H1 (cell line): ENCODE data around the gene ZNF625. TPM values are rescaled to one million over a fixed set of nuclear protein-coding genes. Genes with fewer than 3 reads are reported as not detected.

Experiments used
- FOSL1 ChIP-seq: IDR thresholded peaks from 2 replicates; pipeline ENCODE4 v1.6.1; 2011; ENCODE audit warnings: mild to moderate bottlenecking, low read depth, low read length, moderate library complexity; ENCODE audit not compliant: insufficient read depth
- KDM5A ChIP-seq: fragments of 200-600 bp; IDR thresholded peaks from 2 replicates; pipeline ENCODE4 v1.7.1; 2012; ENCODE audit warnings: mild to moderate bottlenecking, low read length, inconsistent platforms, mixed read lengths
- RBBP5 ChIP-seq: IDR thresholded peaks from 2 replicates; pipeline ENCODE4 v1.7.1; 2012; ENCODE audit warnings: low read depth, mild to moderate bottlenecking, inconsistent platforms, low read length, moderate library complexity, borderline replicate concordance
- polyA plus RNA-seq, 7 experiments: library from polyadenylated mRNA; depleted of rRNA in 3 of 7; stranded (reverse) in 5 of 7; unstranded in 2 of 7; fragments of >200 nt in 5 of 7; fragments of 200-250 nt in 2 of 7; gene quantifications; 1 replicate in 5 of 7; 2 replicates in 1 of 7; 4 replicates in 1 of 7; pipeline versions ENCODE4 v1.2.1 to v1.2.3, GENCODE V29; 2011 to 2013; ENCODE audit warnings: missing spikeins in 2 of 7, mixed read lengths in 2 of 7
- total RNA-seq: library from RNA; stranded (reverse); fragmentation: NEBNext Ultra II Directional; extraction: Animal tissue kit (Norgen Biotek cat#: 25700); gene quantifications from 2 replicates; pipeline ENCODE4 v1.2.1, GENCODE V29; 2021

The ZNF625 gene
- total and polyA plus RNA-seq, 2 of the 8 experiments (the other 6 are each of a cell fraction or from before 2014, with no cell fraction given), result 2.5 to 26.8 TPM

- TF ChIP-seq RBBP5 (no peak), KDM5A (no peak), FOSL1 (no peak)
Observed at GRCh38 chr19:12141405-12141736, 15.2 kb downstream of the ZNF625 start (continued).
